ENCODE data around the gene COASY.
"Not testable (repeated sequence)": the region's sequence is repeated elsewhere in the genome, so short reads cannot be mapped to it uniquely, and the experiment has no call there.

The COASY gene

DNA sequence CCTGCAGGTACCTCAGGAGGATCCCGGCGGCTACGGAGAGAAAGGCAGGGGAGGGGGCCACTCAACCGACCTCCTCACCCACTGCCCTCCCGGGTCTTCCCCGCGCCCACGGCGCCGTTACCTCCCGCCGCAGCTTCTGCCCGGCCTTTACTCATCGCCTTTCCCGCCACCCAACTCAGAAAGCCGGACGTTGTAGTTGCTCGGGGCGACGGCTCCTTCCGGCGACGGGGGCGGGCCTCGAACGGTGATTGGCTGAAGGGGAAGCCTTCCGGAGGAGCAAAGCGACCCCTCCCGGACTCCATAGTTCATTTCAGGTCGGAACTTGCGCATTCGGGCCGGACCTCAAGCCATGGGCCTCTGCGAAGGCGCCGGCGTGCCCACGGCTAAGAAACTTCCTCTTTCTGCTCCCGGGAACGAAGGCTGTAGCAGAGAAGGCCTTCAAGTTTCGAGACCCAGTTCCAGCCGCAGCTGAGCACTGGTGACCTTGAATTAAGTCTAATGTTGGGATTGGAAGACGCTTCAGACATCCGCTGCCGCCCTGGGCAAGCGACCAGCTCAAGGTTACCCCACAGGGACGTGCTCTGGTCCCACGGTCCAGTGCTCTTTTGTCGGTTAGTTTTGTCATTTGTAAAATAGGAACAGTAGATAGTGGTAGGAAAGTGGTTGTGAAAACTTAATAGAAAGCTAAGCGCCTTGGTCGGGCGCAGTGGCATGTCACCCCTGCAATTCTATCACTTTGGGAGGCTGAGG, 15.8 kb downstream of the COASY start, which contains the start of gene PSMC3IP:
TSS of gene PSMC3IP (minus strand) at position 198 of the 750 bp plus-strand sequence. CDS start at position 155, 43 bp downstream.
- peak; percentile 94 for DNase-seq

DNA sequence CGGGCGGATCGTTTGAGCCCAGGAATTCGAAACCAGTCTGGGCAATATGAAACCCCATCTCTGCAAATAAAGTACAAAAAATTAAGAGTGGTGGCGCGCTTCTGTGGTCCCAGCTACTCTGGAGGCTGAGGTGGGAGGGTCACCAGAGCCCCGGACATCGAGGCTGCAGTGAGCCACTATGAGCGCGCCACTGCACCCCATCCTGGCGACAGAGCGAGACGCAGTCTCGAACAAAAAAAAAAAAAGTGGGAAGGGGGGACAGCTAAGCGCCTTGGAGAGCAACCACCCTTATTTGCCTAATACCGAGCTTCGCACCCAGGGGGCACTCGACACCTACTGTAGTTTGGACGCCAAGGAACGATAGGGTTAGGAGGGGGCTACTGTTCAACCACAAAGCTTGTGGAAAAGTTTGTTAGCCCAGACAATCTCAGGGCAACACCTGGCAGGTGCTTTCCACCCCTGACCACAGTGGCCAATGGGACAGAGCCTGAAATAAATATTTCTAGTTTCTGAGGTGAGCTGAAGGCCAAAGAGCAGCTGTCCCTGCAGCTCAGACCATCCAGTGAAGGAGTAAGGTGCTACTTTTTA, 16.4 kb downstream of the COASY start:
- DNase-seq: peak; percentile 64

DNA sequence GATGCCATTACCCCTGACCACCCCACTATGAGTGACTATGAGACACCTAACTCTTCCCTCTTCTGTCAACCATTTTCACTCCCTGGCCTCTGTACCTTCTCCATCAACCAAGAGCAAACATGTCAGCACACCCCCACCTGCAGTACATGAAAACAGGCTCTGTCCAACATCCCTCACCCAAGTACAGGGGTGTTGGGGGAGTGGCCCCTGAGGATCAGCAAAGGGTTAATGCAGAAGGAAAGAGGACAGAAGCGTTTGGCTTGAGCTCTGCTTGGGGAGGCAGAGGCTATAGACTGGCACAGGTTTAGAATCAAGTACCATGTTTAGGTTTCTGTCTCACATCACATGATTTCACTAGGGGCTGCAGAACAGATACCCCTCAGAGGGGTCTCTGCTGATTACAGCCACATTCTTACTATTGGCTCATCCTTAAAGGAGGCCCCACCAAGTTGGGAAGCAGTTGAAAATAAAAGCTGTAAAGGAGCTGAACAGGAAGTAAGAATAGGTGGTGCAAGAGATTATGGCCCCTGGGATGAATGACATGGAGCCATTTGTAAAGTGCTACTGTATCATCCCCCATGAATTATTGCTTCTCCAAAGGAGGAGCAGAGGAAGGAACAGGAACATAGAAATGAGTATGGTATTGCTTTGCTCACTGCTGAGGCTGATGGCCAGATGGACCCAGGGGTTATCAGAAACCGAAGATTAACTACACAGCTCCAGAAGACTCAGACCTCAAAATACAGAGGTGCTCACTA, 18.0 kb downstream of the COASY start:
- no peak for DNase-seq

DNA sequence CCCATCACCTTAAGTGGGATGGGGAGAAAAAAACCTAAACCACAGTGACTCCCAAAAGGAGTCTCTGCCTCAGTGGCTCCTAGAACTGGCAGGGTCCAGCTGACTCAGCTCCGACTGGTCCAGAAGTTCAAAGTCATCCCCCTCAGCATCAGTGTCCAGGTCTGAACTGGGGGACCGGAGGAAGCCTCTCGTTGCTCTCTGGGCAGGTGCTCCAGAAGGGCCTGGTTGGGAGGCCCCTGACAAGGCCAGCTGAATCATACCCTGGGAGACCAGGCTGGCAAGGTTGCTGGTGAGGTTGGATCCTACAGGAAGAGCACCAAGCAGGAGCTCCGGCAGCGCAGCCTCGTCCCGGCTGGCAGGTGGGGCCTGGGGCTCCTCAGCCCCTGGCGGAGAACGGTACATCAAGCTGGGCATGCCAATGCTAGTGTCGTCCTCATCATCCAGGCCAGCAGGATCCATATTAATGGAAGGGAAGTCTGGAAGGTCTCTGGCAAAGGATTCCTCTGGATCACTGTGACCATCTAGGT, 19.9 kb downstream of the COASY start:
- DNase-seq: no peak

DNA sequence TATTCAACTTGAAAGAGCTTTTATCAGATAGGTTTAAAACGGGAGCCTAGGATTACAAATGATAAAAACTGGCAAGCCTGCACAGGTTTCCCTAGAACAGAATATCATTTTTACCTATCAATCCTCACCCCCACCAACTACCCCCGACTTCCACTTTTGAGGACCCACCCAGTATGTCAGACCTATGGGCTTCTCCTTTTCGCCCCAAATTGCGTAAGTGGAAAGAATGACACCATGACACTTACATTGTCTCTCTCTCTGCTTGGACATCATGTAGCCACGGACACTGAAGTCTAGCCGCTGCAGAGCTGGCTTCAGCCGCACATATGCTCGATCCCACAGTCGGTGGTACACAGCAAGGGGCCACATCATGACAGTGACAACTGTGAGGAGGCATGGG, 22.9 kb downstream of the COASY start:
- DNase-seq: no peak

DNA sequence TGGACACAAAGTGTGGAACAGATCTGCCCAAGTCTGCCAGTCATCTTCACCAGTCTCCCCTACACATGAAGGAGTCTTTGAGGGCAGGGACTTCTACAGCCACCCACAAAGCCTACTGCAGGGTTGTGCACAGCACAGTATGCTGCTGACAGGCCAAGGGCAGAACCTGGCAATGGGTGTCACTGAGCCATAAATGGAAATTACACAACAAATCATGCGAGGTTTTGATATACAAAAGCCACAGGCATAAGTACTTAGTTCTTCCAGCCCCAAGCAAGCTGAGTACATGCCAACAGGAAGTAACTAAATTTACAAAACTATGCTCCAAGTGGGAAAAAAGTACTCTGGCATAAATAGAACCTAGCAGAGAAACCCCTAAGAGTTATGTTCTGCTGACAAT, 23.4 kb downstream of the COASY start:
- DNase-seq: no peak

DNA sequence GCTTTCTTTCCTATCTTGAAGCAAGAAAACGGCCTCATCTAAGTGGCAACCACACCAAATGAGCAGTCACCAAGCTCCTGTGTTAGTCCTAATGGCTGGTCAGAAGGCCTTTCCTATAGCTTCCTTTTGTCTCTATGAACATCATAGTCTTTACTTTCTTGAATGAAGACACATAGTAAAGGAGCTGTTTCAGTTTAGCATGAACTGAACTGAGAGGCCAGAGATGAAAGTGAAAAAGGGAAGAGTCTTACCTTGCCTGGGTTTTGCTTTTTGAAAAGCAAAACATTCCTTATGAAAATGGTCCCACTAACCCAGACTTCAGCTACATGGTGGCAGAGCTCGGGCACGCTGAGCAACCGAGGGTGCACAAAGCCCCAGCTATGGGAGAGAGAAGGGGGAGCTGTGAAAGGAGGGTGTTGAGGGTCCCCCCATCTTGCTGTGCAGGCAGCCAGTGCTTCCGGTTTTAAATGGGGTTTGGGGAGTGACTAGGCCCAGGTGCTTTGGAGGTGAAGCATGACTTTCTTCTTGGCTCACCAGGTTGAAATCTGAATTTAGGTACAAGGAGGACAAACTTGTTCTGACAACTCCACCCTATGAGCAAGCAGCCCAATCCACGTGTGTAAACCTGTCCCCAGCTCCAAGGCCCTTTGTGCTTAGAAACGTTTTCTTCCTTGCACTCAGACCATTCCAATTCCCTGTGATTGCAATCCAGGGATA, 24.7 kb downstream of the COASY start:
- no peak for DNase-seq

DNA sequence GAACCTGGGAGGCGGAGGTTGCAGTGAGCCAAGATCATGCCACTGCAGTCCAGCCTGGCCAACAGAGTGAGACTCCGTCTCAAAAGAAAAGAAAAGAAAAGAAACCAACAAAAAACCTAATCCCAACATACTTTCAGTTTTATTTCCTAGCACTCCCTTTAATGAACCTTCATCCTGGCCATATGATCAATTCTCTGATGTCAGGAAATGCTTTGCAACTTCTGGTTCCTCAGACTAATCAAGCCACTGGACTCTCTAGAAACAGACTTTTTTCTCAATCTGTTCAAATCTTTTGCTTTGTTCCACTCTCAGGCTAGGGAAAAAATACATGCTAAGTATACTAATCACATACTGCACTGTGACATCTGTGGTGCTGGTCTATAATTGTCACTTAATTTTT, 28.9 kb downstream of the COASY start:
- DNase-seq: no peak

DNA sequence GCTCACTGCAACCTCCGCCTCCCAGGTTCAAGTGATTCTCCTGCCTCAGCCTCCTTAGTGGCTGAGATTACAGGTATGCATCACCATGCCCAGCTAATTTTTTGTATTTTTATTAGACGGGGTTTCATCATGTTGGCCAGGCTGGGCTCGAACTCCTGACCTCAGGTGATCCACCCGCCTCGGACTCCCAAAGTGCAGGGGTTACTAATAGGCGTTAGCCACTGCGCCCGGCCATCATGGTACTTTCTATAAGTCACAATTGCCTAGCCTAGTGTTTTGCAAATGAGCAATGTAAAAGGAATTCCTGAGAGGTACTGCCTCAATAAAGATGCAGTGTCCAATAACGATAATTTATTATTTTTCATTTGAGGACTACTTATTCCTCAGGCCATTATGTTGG, 29.5 kb downstream of the COASY start:
- no peak for DNase-seq

DNA sequence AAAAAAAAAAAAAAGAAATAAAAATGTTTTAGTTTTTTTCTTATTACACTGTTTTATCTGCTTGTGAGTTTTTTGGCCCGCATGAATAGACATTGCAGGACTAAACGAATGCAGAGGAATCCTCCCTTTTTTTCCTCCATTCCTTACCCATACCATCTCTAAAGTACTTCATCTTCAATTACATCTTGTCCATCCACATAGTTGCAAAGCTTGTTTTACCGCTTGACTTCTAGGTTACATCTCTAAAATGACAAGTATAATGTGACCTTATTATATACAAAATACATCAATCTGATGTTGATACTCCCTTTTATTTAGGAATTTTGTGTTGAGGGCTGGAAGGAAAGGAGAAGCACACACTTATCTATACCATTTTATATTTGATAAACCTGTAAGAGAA, 34.4 kb downstream of the COASY start:
- DNase-seq: no peak

DNA sequence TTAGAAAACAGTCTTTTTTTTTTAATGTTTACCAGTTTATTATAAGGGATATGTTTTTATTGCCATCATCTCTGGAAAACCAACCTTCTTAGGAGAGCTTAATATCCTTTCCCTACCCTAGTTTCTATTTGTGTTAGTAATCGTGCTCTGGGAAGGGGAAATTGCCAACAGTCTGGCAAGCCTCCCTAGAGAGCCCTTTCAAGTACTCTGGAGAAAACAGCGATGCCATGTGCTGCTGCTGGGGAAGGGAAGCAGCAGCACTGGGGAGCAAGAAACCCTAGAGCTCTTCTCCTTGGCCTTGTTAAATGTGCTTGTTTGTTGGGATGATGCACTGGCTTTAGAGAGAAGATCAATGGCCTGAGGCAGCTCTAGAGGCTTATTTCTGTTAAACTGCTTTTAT, 37.0 kb downstream of the COASY start:
- DNase-seq: peak; percentile 24

DNA sequence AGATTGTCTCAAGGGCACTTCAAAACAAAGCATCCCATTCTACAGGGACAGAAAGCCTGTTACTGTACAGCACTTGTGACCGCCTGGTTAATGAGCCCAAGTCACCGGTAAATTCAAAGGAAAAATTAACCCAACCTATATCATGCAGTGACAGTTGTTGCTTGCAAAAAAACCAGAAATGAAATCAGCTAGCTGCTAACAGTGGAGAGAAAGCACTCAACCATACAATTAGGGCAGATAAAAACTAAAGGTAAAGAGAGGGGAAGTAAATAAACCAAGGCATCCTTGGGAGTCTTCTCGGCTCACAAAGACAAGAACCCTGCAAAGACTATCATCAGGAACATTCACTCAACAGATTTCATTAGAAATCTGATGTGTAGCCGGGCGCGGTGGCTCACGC, 41.4 kb downstream of the COASY start:
- DNase-seq: no peak

DNA sequence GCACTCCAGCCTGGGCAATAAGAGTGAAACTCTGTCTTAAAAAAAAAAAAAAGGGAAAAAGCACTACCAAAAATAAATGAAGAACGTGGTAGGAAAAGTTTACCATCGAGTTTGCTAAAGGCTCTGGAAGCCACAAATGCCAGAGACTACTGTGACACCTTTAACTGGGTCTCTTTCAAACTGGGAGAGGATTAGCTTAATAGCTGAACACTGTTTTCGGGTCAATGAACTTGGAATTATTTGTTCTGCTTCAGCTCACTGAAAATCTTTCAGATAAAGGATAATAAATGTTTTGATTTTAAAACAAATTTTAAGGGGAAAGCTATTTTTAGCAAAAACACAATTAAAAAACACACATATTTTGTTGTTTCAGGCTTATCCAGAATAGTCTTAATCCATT, 45.8 kb downstream of the COASY start:
- no peak for DNase-seq

DNA sequence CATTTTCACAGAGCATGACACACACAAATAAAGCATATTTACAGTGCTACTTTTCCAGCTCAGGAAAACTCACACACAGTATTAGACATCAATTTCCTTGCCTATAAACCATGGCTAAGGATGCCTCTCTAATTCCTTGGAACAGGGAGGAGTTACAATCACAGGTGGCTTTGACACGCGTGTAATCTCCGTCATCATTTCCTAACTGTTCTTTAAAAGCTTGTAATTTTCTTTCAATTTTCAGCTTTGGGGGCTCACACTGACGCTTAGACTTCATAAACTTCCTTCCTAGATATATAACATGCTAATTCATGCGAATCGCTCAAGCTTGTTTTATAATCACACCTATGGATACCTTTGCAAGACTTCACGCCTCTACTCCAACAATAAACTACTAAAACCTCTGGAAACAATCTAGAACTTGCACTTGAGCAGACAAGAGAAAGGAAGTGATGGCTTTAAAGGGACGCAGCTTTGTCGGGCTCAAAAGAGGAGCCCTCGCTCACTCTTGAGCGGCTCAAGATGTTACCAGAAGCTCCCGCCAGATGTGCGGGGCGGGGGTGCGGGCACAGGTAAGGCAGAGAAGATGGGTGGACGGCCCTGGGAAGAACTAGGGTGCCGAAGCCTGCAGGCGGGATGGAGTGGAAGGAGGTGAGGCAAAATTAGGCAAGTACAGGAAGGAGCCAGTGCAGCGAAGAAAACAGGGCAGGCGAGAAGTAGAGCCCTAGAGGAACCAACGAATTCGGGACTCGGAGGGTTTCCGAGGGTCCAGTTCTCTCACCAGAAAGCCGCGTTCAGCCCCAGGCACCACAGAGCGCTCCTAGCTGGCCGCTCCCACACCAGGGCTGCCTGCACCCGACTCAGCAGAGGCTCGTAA, 46.6 kb downstream of the COASY start:
- DNase-seq: no peak

DNA sequence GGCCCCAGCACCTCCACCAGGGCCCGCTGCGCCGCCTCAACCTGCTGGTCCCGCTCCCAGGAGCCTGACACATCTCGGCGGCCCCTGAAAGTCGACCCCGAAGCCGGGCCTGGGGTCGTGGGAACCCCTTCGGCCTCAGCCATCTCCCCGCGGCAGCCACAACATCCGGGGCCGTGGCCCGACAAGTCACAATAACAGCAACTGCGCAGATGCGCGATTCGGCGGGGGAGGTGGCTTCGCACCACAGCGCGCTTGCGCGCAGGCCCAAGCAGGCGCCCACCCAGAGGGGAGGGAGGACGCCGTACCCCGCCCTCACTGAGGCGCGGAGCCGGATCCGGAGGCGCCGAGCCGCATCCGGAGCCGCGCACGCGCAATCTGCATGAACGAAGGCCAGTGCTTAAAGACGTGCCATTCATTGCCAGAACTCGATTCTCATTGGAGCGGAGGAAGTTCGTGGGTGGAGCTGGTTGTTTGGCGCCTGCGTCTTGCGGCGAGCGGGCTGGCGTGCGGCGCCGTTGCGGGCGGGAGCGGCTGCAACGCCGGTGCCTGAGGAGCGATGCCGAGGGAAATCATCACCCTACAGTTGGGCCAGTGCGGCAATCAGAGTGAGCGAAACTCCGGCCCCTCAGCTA, 47.4 kb downstream of the COASY start, which contains the start of the genes RETREG3 and TUBG1:
TSS of gene RETREG3 (minus strand) at position 193 of the 632 bp plus-strand sequence. CDS start at position 143, 50 bp downstream.
TSS of gene TUBG1 (plus strand) at position 502 of the 632 bp plus-strand sequence. CDS start at position 557, 55 bp downstream.
- DNase-seq: peak; percentile 100

DNA sequence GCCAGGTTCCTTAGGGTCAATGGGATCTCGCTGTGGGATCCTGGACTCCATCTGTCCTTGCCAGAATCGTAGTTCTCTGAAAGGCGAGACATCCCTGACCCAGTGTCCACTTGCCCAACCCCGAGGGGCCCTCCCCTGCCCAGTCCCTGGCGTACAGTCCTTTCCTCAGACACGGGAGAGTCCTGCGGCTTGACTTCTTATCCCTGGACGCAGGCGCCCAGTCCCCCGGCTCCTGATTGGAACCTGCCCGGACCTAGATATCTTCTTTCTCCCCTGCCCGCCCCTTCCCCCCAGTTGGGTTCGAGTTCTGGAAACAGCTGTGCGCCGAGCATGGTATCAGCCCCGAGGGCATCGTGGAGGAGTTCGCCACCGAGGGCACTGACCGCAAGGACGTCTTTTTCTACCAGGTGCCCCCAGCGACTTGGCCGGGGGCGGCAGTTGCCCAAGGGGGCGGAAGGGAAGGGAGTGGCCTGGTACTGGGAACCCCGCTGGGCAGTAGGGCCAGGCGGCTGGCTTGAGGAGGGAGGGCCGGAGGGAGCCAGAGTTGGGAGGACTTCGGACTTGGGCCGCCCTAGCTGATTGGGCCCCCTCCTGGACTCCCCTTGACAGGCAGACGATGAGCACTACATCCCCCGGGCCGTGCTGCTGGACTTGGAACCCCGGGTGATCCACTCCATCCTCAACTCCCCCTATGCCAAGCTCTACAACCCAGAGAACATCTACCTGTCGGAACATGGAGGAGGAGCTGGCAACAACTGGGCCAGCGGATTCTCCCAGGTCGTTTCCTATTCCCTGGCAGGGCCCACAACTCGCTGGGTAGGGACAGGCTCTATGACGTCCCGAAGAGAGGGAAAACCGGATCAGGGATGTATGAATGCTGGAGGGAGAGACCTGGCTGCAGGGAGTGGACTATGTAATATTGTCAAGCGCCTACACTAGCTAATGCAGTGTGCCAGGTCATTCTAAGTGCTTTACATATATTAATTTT, 48.2 kb downstream of the COASY start:
- not testable (repeated sequence) for DNase-seq

DNA sequence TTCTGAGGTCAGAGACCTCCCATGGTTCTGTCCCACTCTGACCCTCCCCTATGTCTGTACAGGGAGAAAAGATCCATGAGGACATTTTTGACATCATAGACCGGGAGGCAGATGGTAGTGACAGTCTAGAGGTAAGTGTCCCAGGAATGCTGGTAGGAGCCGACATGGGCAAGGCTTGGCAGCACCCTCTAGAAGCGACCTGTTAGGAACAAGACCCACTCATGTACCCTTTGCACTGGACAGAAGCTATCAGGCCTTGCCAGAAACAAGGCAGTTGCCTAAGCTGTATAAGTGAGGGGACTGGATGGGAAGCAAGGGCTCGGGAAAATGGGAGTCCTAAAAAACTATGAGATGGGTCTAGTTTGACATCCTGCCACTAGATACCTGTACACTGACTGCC, 50.1 kb downstream of the COASY start:
- no peak for DNase-seq

DNA sequence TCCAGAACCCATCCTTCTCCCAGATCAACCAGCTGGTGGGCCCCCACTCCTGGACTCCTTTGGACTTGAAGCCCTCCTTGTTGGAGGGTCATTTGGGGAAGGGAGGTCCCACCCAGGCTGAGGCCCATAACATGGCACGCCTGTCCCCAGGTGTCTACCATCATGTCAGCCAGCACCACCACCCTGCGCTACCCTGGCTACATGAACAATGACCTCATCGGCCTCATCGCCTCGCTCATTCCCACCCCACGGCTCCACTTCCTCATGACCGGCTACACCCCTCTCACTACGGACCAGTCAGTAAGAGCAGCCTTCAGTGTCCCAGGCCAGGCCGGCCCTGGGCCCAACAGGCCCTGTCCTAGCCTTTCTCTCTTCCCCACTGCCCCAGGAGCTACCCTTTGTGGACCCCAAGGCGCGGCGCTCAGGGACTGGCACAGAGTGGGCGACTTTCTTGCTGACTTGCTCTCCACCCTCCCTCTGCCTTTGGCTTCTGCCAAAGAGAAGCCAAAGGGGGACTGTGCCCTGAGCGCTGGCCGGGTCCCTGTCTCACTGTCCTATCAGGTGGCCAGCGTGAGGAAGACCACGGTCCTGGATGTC, 51.8 kb downstream of the COASY start:
- no peak for DNase-seq
